VCaP (cell line): ENCODE data around the gene SHC2.

Experiments used
- H3K27ac ChIP-seq: fragments of 450-650 bp; 2 replicates; pipeline ENCODE4 v1.5.1; 2017
- TF ChIP-seq, protein P1 (sequence below): fragments of 450-650 bp; conservative IDR thresholded peaks from 2 replicates; pipeline ENCODE4 v1.5.1; 2017; ENCODE audit warnings: mild to moderate bottlenecking, moderate library complexity

Gene SHC2

DNA sequence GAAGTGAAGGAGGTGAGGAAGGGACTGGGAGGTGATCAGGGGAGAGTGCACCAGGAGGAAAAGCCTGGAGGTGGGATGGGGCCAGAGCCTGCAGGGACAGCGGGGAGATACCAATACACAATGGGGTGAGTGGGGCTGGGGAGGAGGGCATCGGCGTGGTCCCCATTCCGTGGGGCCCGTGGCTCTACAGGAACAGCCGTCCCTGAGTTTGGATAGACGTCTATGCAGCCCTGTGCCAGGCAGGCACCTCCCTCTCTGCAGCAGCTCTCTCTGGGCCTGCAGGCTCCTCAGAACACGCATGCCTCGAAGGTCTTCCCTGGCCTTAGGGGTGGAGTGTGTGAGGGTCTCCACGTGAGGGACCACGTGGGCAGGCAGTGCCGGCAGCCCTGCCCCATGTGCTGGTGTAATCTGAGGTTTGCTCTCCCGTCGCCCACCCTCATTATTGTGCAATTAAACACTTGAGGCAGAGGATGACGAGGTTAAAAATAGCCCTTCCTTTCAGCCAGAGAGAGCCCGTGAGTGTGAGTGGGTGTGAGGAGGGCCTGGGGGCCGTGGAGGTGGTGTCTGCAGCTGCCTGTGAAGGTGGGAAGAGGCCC is 68.4 kb downstream of the SHC2 start:
- TF ChIP-seq, protein P1, sequence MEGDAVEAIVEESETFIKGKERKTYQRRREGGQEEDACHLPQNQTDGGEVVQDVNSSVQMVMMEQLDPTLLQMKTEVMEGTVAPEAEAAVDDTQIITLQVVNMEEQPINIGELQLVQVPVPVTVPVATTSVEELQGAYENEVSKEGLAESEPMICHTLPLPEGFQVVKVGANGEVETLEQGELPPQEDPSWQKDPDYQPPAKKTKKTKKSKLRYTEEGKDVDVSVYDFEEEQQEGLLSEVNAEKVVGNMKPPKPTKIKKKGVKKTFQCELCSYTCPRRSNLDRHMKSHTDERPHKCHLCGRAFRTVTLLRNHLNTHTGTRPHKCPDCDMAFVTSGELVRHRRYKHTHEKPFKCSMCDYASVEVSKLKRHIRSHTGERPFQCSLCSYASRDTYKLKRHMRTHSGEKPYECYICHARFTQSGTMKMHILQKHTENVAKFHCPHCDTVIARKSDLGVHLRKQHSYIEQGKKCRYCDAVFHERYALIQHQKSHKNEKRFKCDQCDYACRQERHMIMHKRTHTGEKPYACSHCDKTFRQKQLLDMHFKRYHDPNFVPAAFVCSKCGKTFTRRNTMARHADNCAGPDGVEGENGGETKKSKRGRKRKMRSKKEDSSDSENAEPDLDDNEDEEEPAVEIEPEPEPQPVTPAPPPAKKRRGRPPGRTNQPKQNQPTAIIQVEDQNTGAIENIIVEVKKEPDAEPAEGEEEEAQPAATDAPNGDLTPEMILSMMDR, result no peak
- no peak overlapping the region for H3K27ac ChIP-seq

GRCh38 chr19:391726-392374 is 69.0 kb downstream of the SHC2 start:
- TF ChIP-seq, protein P1, result no peak
- H3K27ac ChIP-seq, result no peak overlapping the region

- TF ChIP-seq, protein P1, result no peak
- H3K27ac ChIP-seq, result no peak overlapping the region
Measured at GRCh38 chr19:391207-391557, 69.7 kb downstream of the SHC2 start.

- no peak overlapping the region for H3K27ac ChIP-seq
- TF ChIP-seq, protein P1, result no peak
Measured at GRCh38 chr19:390386-391206, 70.2 kb downstream of the SHC2 start.

GRCh38 chr19:389935-390289 is 70.9 kb downstream of the SHC2 start:
- H3K27ac ChIP-seq, result no peak overlapping the region
- TF ChIP-seq, protein P1, result no peak

GRCh38 chr19:389255-389934 is 71.4 kb downstream of the SHC2 start:
- TF ChIP-seq, protein P1, result no peak
- no peak overlapping the region for H3K27ac ChIP-seq

DNA sequence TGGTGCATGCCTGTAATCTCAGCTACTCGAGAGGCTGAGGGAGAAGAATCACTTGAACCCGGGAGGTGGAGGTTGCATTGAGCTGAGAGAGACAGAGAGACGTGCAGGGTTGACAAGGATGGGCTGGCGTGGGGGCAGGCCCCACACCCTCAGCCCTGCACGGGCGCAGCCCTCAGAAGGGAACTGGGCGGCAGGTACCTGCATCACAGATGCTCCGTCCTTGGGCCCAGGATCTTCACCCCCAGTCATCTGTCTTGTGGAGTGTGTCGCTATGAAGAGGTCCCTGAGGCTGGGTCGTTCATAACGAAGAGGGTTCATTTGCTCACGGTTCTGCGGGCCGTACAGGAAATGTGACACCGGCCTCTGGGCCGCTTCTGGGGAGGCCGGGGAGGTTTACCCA is 72.1 kb downstream of the SHC2 start:
- TF ChIP-seq, protein P1, result no peak

More for the DNA sequence above, 72.1 kb downstream of the SHC2 start:
- H3K27ac ChIP-seq, result no peak overlapping the region
